Measurements from ENCODE around the gene ZNF281.

DNA sequence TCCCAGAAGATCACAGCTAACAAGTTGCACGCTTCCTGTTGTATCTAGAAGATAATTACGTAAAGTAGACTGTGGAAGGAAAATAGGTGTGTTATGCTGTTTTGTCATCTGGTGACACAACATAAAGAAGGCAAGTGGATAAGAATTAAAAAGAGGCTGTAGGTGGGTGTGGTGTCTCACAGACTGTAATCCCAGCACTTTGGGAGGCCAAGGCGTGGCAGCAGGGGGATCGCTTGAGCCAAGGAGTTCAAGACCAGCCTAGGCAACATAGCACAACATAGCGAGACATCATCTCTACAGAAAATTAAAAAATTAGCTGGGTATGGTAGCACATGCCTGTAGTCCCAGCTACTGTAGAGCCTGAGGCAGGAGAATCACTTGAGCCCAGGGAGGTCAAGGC, 17.9 kb upstream of the ZNF281 start:
- TF ChIP-seq FOXM1 (IDR thresholded peaks at IDR 0.05; ENCODE audit: low read depth) = no peak
- no peak for TF ChIP-seq MAX (IDR thresholded peaks at IDR 0.05; ENCODE audit: low read depth)
- no peak for TF ChIP-seq EP300 (IDR thresholded peaks at IDR 0.05; ENCODE audit: borderline replicate concordance in 1 of 2, low read depth in 1 of 2, low read length in 1 of 2)
- TF ChIP-seq EZH2phosphoT487 (IDR thresholded peaks at IDR 0.05; ENCODE audit: borderline replicate concordance, low read depth) = no peak
- no peak for TF ChIP-seq CTCF (IDR thresholded peaks at IDR 0.05)
- TF ChIP-seq NRF1 (IDR thresholded peaks at IDR 0.05; ENCODE audit: low read depth, low read length) = no peak
- TF ChIP-seq GABPA (IDR thresholded peaks at IDR 0.05; ENCODE audit: low read depth) = no peak
- no peak for TF ChIP-seq JUND (IDR thresholded peaks at IDR 0.05)
- no peak for TF ChIP-seq TCF12 (IDR thresholded peaks at IDR 0.05)

All from SK-N-SH (cell line).